ENCODE results near the gene GHDC.

DNA sequence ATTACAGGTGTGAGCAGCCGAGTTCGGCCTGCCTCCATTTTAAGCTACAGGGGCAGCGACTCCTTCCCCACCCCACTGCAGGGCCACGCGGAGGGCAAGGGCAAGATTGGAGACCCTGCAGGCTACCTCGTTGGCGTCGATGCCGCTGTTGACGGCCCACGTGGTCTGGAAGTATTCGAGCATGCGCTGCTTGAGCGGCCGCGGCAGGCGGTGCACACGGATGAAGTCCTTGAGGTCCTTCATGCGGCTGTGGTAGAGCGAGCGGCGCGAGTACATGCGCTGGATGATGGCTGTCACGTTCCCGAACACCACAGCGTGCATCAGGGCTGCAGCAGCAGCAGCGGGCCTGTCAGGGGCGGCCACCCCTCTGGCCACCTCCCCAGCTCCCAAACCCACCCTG, 24.9 kb downstream of the GHDC start:
- TF ChIP-seq, protein P1, sequence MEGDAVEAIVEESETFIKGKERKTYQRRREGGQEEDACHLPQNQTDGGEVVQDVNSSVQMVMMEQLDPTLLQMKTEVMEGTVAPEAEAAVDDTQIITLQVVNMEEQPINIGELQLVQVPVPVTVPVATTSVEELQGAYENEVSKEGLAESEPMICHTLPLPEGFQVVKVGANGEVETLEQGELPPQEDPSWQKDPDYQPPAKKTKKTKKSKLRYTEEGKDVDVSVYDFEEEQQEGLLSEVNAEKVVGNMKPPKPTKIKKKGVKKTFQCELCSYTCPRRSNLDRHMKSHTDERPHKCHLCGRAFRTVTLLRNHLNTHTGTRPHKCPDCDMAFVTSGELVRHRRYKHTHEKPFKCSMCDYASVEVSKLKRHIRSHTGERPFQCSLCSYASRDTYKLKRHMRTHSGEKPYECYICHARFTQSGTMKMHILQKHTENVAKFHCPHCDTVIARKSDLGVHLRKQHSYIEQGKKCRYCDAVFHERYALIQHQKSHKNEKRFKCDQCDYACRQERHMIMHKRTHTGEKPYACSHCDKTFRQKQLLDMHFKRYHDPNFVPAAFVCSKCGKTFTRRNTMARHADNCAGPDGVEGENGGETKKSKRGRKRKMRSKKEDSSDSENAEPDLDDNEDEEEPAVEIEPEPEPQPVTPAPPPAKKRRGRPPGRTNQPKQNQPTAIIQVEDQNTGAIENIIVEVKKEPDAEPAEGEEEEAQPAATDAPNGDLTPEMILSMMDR (IDR thresholded peaks at IDR 0.05) = no peak
- no peak for TF ChIP-seq POLR2A (IDR thresholded peaks at IDR 0.05)
